Neural cell (in vitro differentiated cells): Measurements from ENCODE around the gene VSIR.

Experiments
- EZH2 ChIP-seq: fragments of 200-600, 300-800 bp; shearing (Covaris generic), sonication (generic); IDR thresholded peaks from 2 replicates; pipeline ENCODE4 v1.6.1; 2014; ENCODE audit warnings: antibody characterized with exemption, low read length, borderline replicate concordance, mild to moderate bottlenecking; ENCODE audit not compliant: insufficient read depth, poor library complexity, severe bottlenecking
- RAD21 ChIP-seq: fragments of 450-650 bp; conservative IDR thresholded peaks from 2 replicates; pipeline ENCODE4 v1.6.1; 2014; ENCODE audit warnings: antibody characterized with exemption, mild to moderate bottlenecking, moderate library complexity
- TAF1 ChIP-seq: IDR thresholded peaks from 2 replicates; pipeline ENCODE4 v1.6.1; 2012; ENCODE audit warnings: low read depth
- TF ChIP-seq, protein P1 (sequence below): IDR thresholded peaks from 2 replicates; pipeline ENCODE4 v1.6.1; 2012; ENCODE audit warnings: borderline replicate concordance

DNA sequence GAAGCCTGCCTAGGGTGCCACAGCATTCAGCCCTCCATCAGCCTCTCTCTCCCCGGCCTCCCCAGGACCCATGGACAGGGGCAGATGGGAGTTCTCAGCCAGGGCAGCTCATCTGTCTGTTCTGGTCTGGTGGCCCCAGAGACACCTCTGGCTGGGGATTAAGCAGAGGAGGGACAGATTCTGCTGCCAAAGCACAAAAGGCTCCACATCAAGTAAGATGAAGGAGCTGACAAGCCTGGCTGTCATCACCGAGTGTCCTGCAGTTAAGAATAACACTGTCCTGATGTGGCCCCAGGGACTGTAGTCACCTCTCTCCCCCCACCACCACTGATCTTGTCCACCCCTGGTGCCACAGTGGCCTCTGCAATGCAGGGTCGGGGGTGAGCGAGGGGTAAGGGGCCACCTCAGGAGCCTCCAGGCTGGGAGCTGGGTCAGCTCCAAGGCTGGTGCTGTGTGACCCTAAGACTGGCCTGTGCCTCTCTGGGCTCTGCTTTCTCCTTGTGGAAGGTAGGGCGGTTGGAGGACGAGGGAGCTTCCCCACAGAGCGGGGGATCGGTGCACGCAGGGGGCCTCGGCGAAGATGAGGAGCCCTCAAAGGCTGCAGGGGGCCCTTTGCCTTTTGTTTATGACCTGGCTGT lies 72.5 kb downstream of the VSIR start:
- TF ChIP-seq RAD21: no peak
- TF ChIP-seq EZH2: no peak
- TF ChIP-seq, protein P1, sequence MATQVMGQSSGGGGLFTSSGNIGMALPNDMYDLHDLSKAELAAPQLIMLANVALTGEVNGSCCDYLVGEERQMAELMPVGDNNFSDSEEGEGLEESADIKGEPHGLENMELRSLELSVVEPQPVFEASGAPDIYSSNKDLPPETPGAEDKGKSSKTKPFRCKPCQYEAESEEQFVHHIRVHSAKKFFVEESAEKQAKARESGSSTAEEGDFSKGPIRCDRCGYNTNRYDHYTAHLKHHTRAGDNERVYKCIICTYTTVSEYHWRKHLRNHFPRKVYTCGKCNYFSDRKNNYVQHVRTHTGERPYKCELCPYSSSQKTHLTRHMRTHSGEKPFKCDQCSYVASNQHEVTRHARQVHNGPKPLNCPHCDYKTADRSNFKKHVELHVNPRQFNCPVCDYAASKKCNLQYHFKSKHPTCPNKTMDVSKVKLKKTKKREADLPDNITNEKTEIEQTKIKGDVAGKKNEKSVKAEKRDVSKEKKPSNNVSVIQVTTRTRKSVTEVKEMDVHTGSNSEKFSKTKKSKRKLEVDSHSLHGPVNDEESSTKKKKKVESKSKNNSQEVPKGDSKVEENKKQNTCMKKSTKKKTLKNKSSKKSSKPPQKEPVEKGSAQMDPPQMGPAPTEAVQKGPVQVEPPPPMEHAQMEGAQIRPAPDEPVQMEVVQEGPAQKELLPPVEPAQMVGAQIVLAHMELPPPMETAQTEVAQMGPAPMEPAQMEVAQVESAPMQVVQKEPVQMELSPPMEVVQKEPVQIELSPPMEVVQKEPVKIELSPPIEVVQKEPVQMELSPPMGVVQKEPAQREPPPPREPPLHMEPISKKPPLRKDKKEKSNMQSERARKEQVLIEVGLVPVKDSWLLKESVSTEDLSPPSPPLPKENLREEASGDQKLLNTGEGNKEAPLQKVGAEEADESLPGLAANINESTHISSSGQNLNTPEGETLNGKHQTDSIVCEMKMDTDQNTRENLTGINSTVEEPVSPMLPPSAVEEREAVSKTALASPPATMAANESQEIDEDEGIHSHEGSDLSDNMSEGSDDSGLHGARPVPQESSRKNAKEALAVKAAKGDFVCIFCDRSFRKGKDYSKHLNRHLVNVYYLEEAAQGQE: no peak
- TF ChIP-seq TAF1: no peak
